HG02678 (cell line): Measurements from ENCODE around the gene NFYB.
A peak's percentile ranks its signal among the peaks of the same experiment; 100 is the strongest.
"Not testable (repeated sequence)": the region's sequence is repeated elsewhere in the genome, so short reads cannot be mapped to it uniquely, and the experiment has no call there.

Experiments used
- ATAC-seq: cut with Tn5 transposase; IDR thresholded peaks from one replicate; pipeline ENCODE4 v1.9.1; 2021; ENCODE audit warnings: mild to moderate bottlenecking, moderate library complexity; ENCODE audit not compliant: unreplicated experiment

The NFYB gene

DNA sequence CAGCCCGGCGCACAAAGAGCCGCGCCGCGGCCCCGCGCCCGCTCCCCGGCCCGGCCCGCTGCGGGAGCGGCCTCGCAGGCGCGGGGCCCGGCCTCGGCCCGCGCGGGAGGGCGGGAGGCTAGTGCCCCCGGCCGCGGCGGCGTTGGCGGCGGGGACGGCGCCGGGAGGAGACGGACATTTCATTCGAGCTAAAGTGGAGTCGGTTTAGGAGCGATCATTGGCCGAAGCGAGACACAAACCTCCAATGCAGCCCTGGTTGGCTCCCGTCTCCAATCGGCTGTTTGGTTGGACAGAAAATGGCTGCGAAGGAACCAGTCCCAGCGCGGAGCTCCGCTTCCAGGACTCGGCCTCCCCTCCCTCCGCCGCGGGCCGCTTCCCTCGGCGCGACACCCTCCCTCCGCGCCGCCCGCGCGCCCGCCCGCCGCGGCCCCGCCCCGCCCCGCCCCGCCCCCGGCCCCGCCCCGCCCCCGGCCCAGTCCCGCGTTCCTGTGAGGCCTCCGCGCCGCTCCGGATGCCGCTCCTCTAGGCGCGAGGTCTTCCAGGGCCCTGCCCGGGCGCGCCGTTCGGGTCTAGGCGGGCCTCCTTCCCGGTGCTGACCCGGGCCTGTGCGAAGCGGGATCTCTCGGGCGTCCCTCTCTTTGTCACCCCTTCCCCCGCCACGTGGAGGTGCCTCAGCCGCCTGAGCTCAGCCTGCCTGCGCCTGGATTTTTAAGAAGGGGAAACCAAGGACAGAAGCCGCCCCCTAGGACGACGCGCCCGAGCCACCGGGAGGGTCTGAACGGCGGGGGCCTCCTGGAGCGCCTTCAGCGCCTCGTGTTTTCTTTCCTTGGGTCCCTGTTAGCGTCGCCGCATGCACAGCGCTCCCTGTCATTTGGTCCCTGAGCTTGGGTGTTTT, at the start of gene NFYB:
NFYB (minus strand) TSS at position 309 of the 895 bp plus-strand sequence. CDS start 2,757 bp downstream, outside the sequence.
- ATAC-seq, result peak; percentile 94

DNA sequence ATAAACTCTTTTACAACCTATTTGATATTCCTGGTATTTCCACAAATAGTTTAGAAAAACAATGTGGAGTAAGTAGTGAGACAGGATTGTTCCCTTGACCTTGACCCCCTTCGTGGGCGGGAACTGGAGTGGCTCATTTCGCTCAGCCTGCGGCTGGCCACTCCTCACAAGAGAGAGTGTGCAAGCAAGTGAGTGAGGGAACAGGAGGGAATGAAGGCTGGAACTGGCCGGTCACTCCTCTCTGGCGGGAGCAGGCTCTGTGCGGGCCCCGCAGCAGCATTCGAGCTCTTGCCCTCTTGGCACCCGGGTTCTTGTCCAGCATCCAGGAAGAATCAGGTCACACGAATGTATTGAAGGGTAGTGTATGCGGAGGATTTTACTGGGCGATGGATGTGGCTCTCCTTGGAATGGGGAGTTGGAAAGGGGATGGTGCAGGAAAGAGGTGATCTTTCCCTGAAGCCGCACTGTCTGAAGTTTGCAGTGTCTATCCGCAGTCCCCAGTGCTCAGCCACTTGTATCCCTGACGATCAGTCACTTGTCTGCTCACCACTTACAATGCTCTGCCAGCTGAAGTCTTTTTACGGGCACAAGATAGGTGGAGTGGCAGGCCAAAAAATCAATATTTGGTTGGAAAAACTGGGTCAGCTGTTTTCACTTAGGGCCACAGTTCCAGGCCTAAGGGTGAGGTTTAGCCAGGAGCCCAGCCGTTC, 49.6 kb upstream of the NFYB start:
- no peak for ATAC-seq

GRCh38 chr12:104183443-104183842, 45.4 kb upstream of the NFYB start:
- no peak for ATAC-seq

- ATAC-seq, result no peak
Measured at GRCh38 chr12:104182621-104183378, 44.8 kb upstream of the NFYB start.

DNA sequence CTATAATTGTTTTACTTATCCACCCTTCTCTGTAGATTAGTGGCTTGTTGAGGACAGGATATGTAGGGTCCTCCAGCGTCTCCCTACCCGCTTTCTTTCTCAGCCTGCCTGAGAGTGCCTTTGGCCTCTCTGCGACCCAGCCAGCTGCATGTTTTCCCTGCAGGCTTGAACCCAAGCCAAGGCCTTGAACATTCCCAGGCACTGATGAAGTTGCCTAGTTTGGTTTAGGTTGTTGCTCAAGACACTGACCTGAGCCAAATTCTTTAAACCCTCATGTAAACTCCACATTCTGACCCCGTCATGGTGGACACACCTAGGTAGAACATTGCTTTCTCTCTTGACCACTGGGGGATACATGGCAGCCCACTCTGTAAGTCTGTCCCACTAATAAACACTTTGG, 44.1 kb upstream of the NFYB start:
- ATAC-seq, result no peak

- no peak for ATAC-seq
Measured at GRCh38 chr12:104181313-104181712, 43.3 kb upstream of the NFYB start.

DNA sequence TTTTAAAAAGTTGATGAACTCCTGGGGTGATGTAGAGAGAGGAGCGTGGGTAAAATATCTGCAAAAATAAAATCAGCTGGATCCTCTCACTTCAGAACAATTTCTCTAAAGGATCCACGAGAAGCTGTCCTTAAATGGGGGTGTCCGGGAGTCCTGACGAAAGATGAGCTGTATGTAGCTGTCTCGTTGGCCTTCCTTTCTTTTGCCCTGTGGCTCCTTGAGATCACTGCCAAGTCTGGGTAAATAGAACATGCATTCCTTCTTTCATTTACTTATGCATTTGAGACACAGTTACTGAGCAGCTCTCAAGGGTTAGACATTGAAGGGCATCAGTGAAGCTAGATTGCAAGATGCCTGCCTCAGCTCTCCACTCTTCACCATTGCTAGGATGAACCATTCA, 42.4 kb upstream of the NFYB start:
- ATAC-seq, result no peak

GRCh38 chr12:104177663-104178501, 39.9 kb upstream of the NFYB start:
- ATAC-seq, result no peak

DNA sequence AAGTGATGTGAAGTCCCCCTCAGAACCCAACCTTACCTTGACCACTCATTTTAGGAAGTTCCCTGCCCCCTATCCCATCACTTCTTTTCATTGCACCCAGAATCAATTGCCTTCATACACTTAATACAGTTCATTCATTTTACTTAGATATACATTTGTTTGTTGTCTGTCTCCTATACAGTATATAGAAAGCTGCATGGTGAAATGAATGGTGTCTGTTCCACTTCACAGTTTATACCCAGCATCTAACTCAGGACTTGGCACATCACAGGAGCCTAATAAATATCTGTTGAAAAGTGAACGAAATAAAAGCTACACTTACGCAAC, 39.3 kb upstream of the NFYB start:
- no peak for ATAC-seq

DNA sequence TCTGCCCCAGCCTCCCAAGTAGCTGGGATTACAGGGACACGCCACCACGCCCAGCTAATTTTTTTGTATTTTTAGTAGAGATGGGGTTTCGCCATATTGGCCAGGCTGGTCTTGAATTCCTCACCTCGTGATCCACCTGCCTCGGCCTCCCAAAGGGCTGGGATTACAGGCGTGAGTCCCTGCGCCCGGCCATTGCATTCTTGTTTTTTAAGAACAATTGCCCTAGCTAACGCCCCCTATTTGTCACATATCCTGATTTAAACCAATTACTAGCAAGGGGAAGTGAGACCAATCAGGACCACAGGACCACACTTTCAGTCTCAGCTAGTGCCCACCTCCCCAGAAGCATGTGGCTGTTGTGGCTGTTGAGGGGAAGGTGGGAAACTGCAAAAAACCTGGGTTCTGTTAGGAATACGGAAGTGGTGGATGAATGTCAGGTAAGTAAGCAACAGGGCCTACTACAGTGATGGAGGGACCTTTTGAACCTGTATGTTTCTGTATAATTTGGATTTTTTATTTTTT, 37.8 kb upstream of the NFYB start:
- no peak for ATAC-seq

- ATAC-seq, result not testable (repeated sequence)
Measured at GRCh38 chr12:104173804-104174203, 35.8 kb upstream of the NFYB start.

GRCh38 chr12:104172570-104172947, 34.5 kb upstream of the NFYB start:
- ATAC-seq, result no peak

DNA sequence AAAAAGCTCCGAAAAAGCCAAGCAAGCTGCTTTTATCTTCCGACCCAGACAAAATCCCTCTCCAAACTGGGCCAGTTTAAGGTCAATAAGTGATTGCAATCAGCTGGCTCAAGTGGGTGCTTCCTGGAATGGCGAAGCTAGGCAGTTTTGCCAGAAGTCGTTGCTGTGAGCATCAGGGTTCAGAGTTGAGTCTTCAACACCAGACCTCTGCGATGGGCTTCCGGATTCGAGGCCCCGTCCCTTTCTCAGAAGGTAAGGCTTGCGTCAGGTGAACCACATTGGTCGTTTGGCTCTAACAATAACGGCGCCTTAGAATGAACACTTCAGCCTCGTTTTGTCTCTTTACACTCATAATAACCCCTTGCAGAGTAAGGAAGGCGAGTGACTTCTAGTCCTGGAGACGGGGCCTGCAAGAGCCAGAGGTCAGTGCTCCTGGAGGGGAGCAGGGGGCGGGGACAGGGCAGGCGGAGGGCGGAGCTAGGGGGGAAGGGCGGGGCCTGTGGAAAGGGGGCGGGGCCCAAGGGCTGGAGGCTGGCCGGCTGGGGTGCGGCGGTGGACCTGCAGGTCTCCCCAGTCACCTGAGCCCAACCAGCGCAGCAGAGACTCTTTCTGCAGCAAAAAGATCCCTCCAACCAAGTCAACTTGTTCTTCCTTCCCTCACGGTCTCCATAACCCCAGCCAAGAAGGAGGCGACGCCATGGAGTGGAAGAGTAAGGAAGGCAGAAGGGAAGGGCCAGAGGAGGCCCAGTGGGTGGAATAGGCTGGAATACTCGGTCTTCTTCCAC, 34.0 kb upstream of the NFYB start:
- no peak for ATAC-seq

DNA sequence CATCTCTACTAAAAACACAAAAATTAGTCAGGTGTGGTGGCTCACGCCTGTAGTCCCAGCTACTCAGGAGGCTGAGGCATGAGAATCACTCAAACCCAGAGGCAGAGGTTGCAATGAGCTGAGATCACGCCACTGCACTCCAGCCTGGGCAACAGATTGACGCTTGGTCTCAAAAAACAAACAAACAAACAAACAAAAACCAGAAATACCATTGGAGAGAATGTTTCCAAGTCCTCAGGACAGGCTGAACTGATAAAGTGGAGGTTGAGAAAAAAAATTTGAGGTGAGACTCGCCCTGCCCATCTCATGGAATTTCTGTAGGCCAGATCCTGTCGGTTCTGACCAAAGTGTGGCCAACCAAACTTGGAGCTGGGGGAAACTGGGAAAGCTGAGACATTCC, 30.6 kb upstream of the NFYB start:
- no peak for ATAC-seq

- ATAC-seq, result no peak
Measured at GRCh38 chr12:104167519-104168458, 29.8 kb upstream of the NFYB start.

DNA sequence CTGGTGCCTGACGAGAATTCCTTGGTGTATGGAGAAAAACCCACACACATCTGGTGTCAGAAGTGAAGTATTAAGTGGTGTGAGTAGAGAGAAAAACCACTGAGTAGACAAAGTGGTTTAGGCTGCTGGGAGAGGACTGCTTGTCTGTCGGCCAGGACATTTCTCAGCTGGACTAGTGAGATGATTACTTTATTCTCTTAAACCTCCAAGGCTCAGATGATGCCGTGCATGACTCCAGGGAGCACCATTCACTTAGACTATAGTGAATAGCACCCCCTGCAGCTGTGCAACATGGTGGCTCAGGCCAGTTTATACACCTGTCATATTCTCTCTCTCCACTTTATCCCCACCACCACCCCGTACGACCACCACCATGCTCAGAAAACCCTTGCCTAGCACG, 28.5 kb upstream of the NFYB start:
- no peak for ATAC-seq

GRCh38 chr12:104165801-104166200, 27.8 kb upstream of the NFYB start:
- no peak for ATAC-seq

DNA sequence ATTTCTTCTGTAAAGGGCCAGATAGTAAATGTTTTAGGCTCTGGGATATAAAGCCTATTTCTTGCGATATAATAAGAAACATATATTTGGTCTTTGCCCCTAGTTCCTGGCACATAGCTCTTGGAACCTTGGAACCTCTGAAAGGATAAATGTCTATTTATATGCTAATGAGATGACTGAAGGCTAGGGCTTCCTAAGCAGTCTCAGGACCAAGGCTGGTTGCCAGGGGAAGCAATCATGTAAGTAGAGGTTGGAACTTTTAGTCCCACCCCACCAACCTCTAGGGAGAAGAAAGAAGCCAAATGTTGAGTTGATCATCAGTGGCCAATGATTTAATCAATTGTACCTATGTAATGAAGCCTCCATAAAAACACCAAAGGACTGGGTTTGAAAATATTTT, 26.6 kb upstream of the NFYB start:
- ATAC-seq, result no peak

DNA sequence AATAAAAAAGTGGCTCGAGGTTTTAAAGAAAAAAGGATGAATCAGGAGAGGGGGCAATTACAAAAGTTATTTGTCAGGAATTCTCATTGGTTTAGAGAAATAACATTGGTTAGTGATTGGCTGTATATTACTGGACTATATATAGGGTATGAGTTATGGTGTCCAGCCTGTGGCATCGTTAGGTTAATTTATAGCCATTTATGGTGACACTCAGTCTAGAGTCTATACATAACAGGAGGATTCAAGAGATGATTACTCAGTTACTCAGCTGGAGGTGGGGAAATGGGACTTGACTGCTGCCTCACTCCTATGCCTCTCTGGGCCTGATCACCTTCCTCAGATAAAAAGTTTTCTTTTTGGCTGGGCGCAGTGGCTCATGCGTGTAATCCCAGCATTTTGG, 25.6 kb upstream of the NFYB start:
- no peak for ATAC-seq
